ENCODE measurements around the gene CFAP251. TPM values are rescaled to one million over a fixed set of nuclear protein-coding genes. Genes with fewer than 3 reads are reported as not detected.
"Not testable (repeated sequence)": the region's sequence is repeated elsewhere in the genome, so short reads cannot be mapped to it uniquely, and the experiment has no call there.

Gene CFAP251
- total and polyA plus RNA-seq, 3 donors from 2014 or later, result 29.0 to 56.1 (median 41.5) TPM

DNA sequence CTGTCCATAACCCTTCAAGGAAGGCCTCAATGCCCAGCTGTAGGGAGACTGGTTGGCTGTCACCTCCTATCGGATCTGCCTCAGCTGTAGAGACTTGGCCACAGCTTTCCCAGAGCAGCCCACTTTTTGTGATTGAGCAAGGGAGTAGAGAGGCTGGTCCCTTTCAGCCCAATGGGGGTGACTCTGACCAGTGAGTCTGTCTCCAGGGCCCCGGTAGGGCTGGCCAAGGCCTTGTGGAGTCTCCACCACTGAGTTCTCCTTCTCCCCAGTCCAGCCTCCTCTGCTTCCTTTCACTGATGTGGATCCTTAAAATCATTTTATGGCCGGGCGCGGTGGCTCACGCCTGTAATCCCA lies 45.2 kb upstream of the CFAP251 start:
- Histone ChIP-seq H3K27ac (no peak overlapping the region), H3K27me3 (no peaks in the 10 kb centered on the region), H3K9me3 (no peaks in the 10 kb centered on the region), H3K4me1 (no peaks in the 10 kb centered on the region), H3K36me3 (ENCODE audit: low read depth, missing control alignments) (no peaks in the 10 kb centered on the region), H3K4me3 (no peak overlapping the region)
- 92 to 97% methylated on average over 5 to 6 of the region's 6 CpGs for WGBS, 2 donors
- intact Hi-C loops (cut with DNase I; ENCODE audit: low total_unique reads), result no loop called here
- TF ChIP-seq POLR2A (IDR thresholded peaks at IDR 0.05), result no peak
- DNase-seq, result no peak

DNA sequence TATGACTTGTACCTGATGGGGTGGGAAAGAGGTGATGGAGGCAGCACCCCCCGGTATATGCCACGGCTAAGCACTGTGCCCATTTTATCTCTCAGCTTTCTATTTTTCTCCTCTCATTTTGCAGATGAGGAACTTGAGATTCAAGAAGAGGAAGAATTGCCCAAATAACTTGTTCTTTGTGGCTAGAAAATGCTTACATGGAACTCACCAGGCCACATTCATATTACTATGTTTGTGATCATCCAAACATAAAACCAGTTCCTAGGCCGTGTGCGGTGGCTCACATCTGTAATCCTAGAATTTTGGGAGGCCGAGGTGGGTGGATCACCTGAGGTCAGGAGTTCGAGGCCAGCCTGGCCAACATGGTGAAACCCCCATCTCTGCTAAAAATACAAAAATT lies 44.3 kb upstream of the CFAP251 start:
- Histone ChIP-seq H3K27ac (no peak overlapping the region), H3K4me1 (no peaks in the 10 kb centered on the region), H3K27me3 (no peaks in the 10 kb centered on the region), H3K4me3 (no peak overlapping the region), H3K36me3 (ENCODE audit: low read depth, missing control alignments) (no peaks in the 10 kb centered on the region), H3K9me3 (no peaks in the 10 kb centered on the region)
- intact Hi-C loops (cut with DNase I; ENCODE audit: low total_unique reads), result no loop called here
- TF ChIP-seq, protein P1, sequence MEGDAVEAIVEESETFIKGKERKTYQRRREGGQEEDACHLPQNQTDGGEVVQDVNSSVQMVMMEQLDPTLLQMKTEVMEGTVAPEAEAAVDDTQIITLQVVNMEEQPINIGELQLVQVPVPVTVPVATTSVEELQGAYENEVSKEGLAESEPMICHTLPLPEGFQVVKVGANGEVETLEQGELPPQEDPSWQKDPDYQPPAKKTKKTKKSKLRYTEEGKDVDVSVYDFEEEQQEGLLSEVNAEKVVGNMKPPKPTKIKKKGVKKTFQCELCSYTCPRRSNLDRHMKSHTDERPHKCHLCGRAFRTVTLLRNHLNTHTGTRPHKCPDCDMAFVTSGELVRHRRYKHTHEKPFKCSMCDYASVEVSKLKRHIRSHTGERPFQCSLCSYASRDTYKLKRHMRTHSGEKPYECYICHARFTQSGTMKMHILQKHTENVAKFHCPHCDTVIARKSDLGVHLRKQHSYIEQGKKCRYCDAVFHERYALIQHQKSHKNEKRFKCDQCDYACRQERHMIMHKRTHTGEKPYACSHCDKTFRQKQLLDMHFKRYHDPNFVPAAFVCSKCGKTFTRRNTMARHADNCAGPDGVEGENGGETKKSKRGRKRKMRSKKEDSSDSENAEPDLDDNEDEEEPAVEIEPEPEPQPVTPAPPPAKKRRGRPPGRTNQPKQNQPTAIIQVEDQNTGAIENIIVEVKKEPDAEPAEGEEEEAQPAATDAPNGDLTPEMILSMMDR (IDR thresholded peaks at IDR 0.05), result no peak
- no peak for TF ChIP-seq POLR2A (IDR thresholded peaks at IDR 0.05)
- DNase-seq, result no peak
- 87 to 91% methylated on average over 6 of the region's 6 CpGs for WGBS, 2 donors

DNA sequence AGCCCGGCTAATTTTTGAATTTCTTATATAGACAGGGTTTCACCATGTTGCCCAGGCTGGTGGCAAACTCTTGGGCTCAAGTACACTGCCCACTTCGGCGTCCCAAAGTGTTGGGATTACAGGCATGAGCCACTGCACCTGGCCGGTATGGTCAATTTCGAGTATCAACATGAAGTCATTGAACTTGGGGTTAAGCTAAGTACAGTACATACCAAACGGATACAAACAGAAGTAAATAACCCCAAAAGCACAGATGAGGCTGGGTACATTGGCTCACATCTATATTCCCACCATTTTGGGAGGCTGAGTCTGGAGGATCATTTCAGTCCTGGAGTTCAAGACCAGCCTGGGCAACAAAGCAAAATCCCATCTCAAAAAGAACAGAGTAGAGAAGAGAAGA lies 42.8 kb upstream of the CFAP251 start:
- Histone ChIP-seq H3K27me3 (no peaks in the 10 kb centered on the region), H3K27ac (no peak overlapping the region), H3K4me3 (no peak overlapping the region), H3K4me1 (no peaks in the 10 kb centered on the region), H3K36me3 (ENCODE audit: low read depth, missing control alignments) (no peaks in the 10 kb centered on the region), H3K9me3 (no peaks in the 10 kb centered on the region)
- DNase-seq, result no peak
- WGBS, 2 donors, result 89 to 91% methylated on average over 6 of the region's 6 CpGs
- no peak for TF ChIP-seq POLR2A (IDR thresholded peaks at IDR 0.05)
- TF ChIP-seq, protein P1 (IDR thresholded peaks at IDR 0.05), result no peak
- intact Hi-C loops (cut with DNase I; ENCODE audit: low total_unique reads), result no loop called here

DNA sequence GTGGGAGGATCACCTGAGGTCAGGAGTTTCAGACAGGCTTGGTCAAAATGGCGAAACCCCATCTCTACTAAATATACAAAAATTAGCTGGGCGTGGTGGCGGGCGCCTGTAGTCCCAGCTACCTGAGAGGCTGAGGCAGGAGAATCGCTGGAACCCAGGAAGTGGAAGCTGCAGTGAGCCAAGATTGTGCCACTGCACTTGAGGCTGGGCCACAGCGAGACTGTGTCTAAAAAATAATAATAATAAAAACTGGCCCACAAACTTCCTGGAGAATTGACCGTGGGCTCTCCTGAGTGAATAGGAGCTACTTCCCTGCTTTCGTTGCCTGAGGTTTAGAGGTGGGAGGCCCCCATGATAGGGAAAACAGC lies 42.3 kb upstream of the CFAP251 start:
- H3K9me3 ChIP-seq; intact Hi-C loops (cut with DNase I; ENCODE audit: low total_unique reads); H3K4me3 ChIP-seq; H3K4me1 ChIP-seq; H3K27ac ChIP-seq; H3K36me3 ChIP-seq (ENCODE audit: low read depth, missing control alignments); DNase-seq; H3K27me3 ChIP-seq: not testable (repeated sequence)
- WGBS, 2 donors, result 92 to 93% methylated on average over 8 of the region's 8 CpGs

DNA sequence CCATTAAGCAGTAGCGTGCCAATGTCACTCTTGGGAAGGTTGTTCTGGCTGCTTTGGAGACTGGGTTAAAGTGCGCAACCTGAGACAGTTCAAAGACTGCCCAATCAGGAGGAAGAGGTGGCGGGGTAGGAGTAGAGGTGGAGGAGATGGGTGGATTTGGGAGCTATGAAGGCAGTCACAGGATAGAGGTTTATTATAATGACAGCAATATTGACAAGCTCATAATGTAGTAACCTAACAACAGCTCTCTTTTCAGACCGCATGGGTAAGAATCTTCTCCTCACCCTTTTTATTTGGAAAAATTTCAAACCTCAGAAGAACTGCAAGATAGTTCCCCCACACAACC lies 35.1 kb upstream of the CFAP251 start:
- 46 to 57% methylated on average over 4 of the region's 4 CpGs for whole genome bisulfite sequencing, 2 donors
- intact Hi-C loops (cut with DNase I; ENCODE audit: low total_unique reads), result no loop called here
- no peaks in the 10 kb centered on the region for H3K36me3 ChIP-seq (ENCODE audit: low read depth, missing control alignments)
- no peak for TF ChIP-seq POLR2A (IDR thresholded peaks at IDR 0.05)
- TF ChIP-seq, protein P1 (IDR thresholded peaks at IDR 0.05), result no peak
- no peaks in the 10 kb centered on the region for H3K9me3 ChIP-seq
- H3K4me1 ChIP-seq, result no peaks in the 10 kb centered on the region
- H3K27ac ChIP-seq, result no peak overlapping the region
- H3K4me3 ChIP-seq, result no peak overlapping the region
- no peak for DNase-seq
- no peaks in the 10 kb centered on the region for H3K27me3 ChIP-seq

DNA sequence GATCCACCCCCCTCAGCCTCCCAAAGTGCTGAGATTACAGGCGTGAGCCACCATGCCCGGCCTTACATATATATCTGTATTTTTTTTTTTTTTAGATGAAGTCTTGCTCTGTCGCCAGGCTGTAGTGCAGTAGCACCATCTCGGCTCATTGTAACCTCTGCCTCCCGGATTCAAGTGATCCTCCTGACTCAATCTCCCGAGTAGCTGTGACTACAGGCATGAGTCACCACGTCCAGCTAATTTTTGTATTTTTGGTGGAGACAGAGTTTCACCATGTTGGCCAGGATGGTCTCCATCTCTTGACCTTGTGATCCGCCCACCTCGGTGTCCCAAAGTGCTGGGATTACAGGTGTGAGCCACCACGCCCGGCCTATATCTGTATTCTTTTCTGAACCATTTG lies 33.3 kb upstream of the CFAP251 start:
- H3K27ac ChIP-seq; DNase-seq; H3K4me1 ChIP-seq; H3K27me3 ChIP-seq; H3K36me3 ChIP-seq (ENCODE audit: low read depth, missing control alignments); intact Hi-C loops (cut with DNase I; ENCODE audit: low total_unique reads); H3K9me3 ChIP-seq; H3K4me3 ChIP-seq: not testable (repeated sequence)
- WGBS, 2 donors, result 88 to 89% methylated on average over 11 of the region's 11 CpGs
